Islet precursor cell (in vitro differentiated cells): ENCODE measurements around the gene CAP1.
"Not testable (repeated sequence)": the region's sequence is repeated elsewhere in the genome, so short reads cannot be mapped to it uniquely, and the experiment has no call there.

Experiments
- DNase-seq: peaks from one replicate; pipeline ENCODE4 v3.0.0-alpha.2; 2018

The CAP1 gene

GRCh38 chr1:40032240-40032891 lies 8.2 kb upstream of the CAP1 start:
- DNase-seq = no peak

- no peak for DNase-seq
Observed at GRCh38 chr1:40034869-40035268, 5.7 kb upstream of the CAP1 start.

- DNase-seq = no peak
Observed at GRCh38 chr1:40036574-40036973, 4.0 kb upstream of the CAP1 start.

- DNase-seq = not testable (repeated sequence)
Observed at GRCh38 chr1:40037254-40037653, 3.3 kb upstream of the CAP1 start.

- no peak for DNase-seq
Observed at GRCh38 chr1:40038697-40039096, 1.8 kb upstream of the CAP1 start.

- DNase-seq = no peak
Observed at GRCh38 chr1:40039245-40039756, 1.2 kb upstream of the CAP1 start.

GRCh38 chr1:40039757-40040510 lies 595 bp upstream of the CAP1 start:
- DNase-seq = peak; percentile 94

- no peak for DNase-seq
Observed at GRCh38 chr1:40041466-40041838, 923 bp downstream of the CAP1 start.

- no peak for DNase-seq
Observed at GRCh38 chr1:40042341-40042740, 1.8 kb downstream of the CAP1 start.

- DNase-seq = no peak
Observed at GRCh38 chr1:40044110-40044509, 3.6 kb downstream of the CAP1 start.

- DNase-seq = no peak
Observed at GRCh38 chr1:40045182-40045581, 4.7 kb downstream of the CAP1 start.

- DNase-seq = no peak
Observed at GRCh38 chr1:40045766-40046165, 5.2 kb downstream of the CAP1 start.

GRCh38 chr1:40047276-40047675 lies 6.7 kb downstream of the CAP1 start:
- no peak for DNase-seq

GRCh38 chr1:40047769-40048168 lies 7.2 kb downstream of the CAP1 start:
- no peak for DNase-seq

GRCh38 chr1:40049725-40050124 lies 9.2 kb downstream of the CAP1 start:
- no peak for DNase-seq

GRCh38 chr1:40050863-40051262 lies 10.3 kb downstream of the CAP1 start:
- DNase-seq = no peak

- no peak for DNase-seq
Observed at GRCh38 chr1:40053138-40053887, 12.8 kb downstream of the CAP1 start.

GRCh38 chr1:40056519-40057309 lies 16.2 kb downstream of the CAP1 start:
- no peak for DNase-seq

GRCh38 chr1:40057310-40058030 lies 16.9 kb downstream of the CAP1 start:
- no peak for DNase-seq

- DNase-seq = no peak
Observed at GRCh38 chr1:40058097-40058452, 17.5 kb downstream of the CAP1 start.

- DNase-seq = no peak
Observed at GRCh38 chr1:40058453-40059337, 18.2 kb downstream of the CAP1 start.
